ENCODE measurements around the gene KCNS1.

The KCNS1 gene

GRCh38 chr20:45044601-45045000 is 56.3 kb downstream of the KCNS1 start:
- TF ChIP-seq CTCF (IDR thresholded peaks at IDR 0.05; ENCODE audit: control insufficient read depth, extremely low read depth, insufficient read depth) = no peak
- no peak overlapping the region for H3K4me3 ChIP-seq (ENCODE audit: low read depth, low read length)
- DNase-seq (ENCODE audit: low read depth) = peak; percentile 8

GRCh38 chr20:45044084-45044573 is 56.8 kb downstream of the KCNS1 start:
- TF ChIP-seq CTCF (IDR thresholded peaks at IDR 0.05; ENCODE audit: control insufficient read depth, extremely low read depth, insufficient read depth) = peak; percentile 89
- peak; percentile 69 for DNase-seq (ENCODE audit: low read depth)
- H3K4me3 ChIP-seq (ENCODE audit: low read depth, low read length) = no peak overlapping the region

GRCh38 chr20:45042978-45043377 is 57.9 kb downstream of the KCNS1 start:
- no peak for TF ChIP-seq CTCF (IDR thresholded peaks at IDR 0.05; ENCODE audit: control insufficient read depth, extremely low read depth, insufficient read depth)
- no peak for DNase-seq (ENCODE audit: low read depth)

More at GRCh38 chr20:45042978-45043377, 57.9 kb downstream of the KCNS1 start:
- no peak overlapping the region for H3K4me3 ChIP-seq (ENCODE audit: low read depth, low read length)

Data from LNCaP clone FGC (cell line).